Left forelimb (tissue), 1 donor: ENCODE data around the gene ANKRD23.

Experiments used
- DNase-seq: peaks from one replicate; pipeline ENCODE4 v3.0.0-alpha.2; 2018; ENCODE audit warnings: low spot score

Gene ANKRD23

DNA sequence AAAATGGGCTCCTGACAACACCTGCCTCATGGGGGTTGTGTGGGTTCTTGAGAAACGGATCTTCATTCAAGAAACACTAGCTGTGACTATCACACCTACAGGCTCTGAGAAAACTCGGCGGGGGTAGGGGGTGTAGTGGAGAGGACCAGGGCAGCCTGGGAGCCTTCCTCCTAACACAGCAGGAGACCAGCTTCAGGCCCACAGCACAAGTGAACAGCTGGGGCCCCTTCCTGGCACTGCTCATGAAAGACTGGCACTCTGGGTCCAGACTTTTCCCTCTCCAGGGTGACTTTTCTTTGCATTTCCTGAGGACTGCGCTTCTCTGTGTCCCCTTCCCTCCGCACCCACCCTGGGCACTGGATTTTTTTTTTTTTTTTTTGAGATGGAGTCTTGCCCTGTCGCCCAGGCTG, 33.2 kb upstream of the ANKRD23 start:
- DNase-seq = no peak

DNA sequence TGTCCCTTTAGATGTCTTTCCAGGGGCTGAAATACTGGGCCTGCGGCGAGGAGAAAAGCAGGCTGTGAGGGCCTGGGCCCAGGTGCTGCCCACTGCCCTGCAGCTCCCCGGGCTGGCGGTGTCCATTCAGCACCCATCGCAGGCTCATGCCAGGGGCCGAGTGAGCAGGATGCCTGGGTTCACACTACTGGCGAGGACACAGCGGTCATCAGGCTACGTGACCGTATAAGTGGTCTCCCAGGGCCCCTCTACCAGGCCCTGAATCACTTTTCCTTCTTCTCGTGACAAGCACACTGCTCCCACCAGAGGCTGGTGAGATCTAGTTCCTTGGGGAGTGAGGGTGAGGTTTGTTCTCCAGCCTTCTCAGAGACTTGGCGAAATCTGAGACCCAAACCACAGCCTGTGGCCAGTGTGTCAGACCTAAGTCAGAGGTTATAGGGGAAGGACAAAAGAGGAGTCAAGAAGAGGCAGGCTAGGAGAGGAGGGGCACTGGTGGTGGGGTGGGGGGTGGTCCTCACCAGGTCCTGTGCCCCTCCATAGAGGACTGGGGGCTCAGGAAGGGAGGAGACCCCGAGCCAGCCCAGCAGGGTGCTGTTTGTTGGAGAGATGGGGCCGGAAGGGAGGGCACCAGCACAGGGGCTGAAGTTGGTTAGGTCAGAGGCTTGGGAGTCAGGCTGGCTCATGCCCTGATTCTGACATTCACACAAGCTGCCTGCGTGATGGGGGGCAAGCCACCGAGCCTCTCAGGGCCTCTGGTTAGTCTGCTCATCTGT, 32.6 kb upstream of the ANKRD23 start:
- DNase-seq = no peak

- DNase-seq = no peak
Measured at GRCh38 chr2:96875498-96876268, 31.9 kb upstream of the ANKRD23 start.

DNA sequence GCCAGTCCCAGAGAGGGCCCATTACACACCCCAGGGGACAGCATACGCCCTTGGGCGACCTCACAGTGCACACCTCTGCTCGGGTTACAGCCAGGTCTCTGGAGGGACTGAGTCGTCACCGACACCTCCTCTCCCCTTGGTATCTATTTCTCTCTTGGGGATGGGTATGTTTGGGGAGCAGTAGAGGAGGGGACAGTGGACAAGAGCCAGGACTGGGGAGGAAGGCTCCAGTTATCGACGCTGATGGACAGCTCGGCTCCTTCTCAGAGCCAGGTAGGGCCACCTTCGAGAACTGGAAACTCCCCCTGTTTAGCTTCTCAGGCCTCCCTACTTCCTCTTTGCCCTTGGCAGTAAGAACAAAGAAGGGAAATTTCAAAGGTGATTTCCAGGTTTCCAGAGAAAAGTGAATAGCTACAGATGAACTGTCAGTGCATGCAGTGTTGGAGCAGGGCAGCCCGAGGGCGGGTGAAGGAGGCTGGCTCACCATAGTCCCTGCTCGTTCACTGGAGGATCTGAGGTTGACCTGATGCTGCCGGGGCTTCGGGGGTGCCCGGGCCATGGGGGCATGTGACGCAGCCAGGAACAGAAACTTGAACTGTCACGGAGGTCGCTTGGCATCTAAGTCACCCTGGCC, 30.5 kb upstream of the ANKRD23 start:
- no peak for DNase-seq

DNA sequence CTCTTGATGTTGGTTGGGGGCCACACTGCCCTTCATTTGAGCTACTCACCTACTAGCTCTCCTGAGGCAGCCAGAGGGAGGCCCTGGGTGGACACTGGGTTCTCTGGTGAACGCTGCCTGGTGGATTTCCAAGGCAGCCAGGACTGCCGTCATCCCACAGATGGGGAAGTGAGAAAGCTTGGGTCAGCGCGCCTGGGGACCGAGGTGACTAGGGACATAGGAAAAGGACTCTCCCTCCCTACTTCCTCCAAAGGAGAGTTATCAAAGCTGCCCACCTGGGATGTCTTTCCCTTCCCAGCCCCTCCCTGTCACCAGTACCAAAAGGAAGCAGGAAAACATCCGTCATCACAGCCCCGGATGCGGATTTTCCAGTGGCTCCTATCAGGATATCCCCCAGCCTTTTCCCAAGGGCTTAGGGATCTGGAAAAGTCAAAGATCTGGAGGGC, 29.9 kb upstream of the ANKRD23 start:
- no peak for DNase-seq

- no peak for DNase-seq
Measured at GRCh38 chr2:96872591-96873349, 28.9 kb upstream of the ANKRD23 start.

- DNase-seq = no peak
Measured at GRCh38 chr2:96870626-96871255, 26.9 kb upstream of the ANKRD23 start.

DNA sequence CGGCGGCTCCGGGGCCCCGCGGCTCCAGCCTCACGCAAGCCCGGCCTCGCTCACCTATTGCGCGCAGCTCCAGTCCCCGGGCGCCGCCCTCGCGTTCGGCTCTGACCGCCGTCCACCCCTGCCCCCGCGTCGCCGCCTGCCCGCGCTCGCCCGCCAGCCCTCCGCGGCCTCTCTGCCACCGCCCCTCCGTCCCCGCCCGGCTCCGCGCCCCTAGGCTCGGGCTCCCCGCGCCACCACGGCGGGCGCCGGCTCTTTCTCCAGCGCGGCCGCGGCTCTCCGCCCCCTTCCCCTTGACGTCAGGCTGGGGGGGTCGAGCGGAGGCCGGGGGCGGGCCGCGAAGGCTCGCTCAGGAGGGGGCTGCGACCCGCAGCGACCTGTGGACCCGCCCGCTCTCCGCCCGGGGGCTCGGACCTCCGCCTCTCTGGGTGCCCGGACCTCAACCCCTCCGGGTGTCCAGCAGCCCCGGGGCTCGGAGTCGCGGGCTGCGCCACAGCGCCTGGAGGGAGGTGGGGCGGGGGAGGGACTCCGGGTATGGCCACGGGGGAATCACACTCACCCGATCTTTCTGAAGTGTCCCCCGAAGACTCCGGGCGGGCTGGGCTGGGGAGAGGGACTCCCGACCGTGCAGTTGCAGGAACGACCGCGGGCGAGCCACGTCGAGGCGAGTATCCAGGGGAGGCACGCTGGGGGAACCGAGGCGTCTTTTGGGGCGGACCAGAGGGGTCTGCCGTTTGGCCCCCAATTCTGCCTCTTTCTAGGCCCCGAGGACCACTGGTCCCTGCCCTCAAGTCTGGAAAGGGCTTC, 26.2 kb upstream of the ANKRD23 start, which contains the start of gene SEMA4C:
SEMA4C (minus strand) TSS at position 259 of the 804 bp plus-strand sequence. CDS start 2,194 bp downstream, outside the sequence.
- peak; percentile 85 for DNase-seq

- DNase-seq = peak; percentile 93
Measured at GRCh38 chr2:96869281-96869821, 25.5 kb upstream of the ANKRD23 start.

DNA sequence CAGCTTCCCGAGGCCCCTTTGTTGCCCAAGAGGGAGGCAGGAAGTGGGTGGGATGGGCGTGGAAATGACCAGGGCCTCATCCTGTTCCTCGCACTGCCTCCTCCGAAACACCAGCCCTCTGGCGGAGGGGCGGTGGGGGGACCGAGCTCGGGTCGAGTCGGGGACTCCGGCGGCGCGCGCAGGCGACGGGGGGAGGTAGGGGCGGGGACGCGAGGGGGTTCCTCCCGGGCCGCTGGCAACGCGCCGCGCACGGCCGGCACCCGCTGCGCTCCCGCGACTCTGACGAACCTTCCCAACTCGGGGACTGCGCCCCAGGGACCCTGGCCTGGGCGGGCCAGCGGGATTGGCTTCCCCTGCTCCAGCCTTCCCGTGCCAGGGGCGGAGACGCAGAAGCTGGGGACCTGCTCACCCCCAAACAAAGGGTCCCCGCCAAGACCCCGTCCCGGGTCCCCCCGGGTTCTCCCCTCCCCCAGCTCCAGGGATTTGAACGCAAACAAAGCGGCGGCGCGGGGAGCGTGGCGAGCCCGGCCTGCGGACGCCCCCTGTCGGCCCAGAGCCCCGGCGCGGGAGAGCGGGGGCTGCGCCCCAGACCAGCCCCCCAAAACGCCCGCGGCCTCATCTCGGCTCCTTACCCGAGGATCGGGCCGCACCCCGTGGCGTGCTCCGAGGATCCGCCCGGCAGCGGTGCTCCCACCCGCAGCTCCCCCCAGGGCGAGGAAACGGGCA, 24.9 kb upstream of the ANKRD23 start:
- DNase-seq = peak; percentile 91

GRCh38 chr2:96867756-96868554, 24.1 kb upstream of the ANKRD23 start:
- DNase-seq = no peak

- no peak for DNase-seq
Measured at GRCh38 chr2:96866986-96867755, 23.4 kb upstream of the ANKRD23 start.

DNA sequence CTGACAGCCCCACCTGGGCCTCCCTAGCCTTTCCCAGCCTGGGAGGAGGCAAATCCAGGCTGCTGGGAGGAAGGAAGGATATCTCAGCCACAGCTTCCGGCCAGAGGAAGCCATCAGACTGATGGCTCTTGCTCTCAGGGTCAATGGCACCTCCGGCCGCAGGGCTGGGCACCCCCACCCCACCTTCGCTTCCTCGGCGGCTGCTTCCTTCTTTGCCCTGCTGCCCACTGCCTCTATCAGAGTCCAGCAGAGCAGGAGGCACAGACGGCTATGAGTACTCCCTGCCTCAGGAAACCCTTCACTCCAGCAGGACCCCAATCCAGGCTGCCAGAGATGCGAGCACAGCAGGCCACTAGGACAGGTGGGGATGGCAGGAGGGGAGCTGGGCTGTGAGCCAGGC, 22.8 kb upstream of the ANKRD23 start:
- DNase-seq = no peak

GRCh38 chr2:96866149-96866548, 22.3 kb upstream of the ANKRD23 start:
- DNase-seq = no peak

GRCh38 chr2:96865654-96866053, 21.8 kb upstream of the ANKRD23 start:
- DNase-seq = no peak

DNA sequence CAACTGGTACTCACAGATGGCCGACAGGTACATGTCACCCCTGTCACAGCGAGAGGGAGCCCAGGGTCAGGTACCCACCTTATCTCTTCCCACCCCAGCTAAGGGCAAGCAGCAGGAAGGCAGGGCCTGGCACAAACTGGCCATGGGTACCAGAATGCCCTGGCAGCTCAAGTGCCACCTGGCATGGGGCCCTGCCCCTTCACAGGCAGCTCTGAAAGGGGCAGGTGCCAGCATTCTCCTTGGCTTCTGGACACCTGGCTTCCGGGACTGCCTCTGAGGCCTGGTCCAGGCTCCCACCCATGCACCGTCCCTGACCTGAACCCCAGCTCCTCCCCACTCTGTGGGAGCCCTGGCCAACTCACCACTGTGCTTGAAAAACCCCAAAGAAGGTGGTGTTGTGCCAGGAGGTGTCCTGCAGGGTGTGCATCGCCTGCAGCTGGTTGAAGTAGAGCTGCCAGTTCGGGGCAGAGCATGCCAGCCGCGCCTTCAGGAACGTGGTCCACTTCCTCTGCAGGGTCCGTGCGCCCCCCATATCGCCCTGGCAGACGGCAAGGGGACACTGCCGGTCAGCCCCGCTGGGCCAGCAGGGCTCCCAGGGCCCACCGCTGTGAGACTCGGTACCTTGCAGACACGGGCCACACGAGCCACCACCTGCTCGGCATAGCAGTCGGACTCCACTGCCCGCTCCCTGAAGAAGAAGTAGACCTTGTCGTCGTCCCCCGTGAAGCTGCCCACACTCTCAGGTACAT, 20.7 kb upstream of the ANKRD23 start:
- DNase-seq = no peak
